Liver (tissue), 9 donors: ENCODE results near the gene CENPX. TPM values are rescaled to one million over a fixed set of nuclear protein-coding genes. Genes with fewer than 3 reads are reported as not detected.

Experiments
- DNase-seq: peaks from one replicate; pipeline ENCODE4 v3.0.0-alpha.2; 2017; ENCODE audit warnings: low spot score
- H3K27ac ChIP-seq, 2 donors: one replicate each; pipeline ENCODE4 v1.7.0; 2013; ENCODE audit warnings: inconsistent platforms in 2 of 2, low read length in 2 of 2, control low read depth in 1 of 2, low read depth in 1 of 2, mild to moderate bottlenecking in 1 of 2
- H3K27me3 ChIP-seq, 4 donors: one replicate each; pipeline versions ENCODE4 v1.6.1 to v1.7.0; 2013; ENCODE audit warnings: low read length in 3 of 4, inconsistent platforms in 1 of 4, mild to moderate bottlenecking in 1 of 4, moderate library complexity in 1 of 4; ENCODE audit not compliant: control insufficient read depth in 4 of 4, insufficient read depth in 4 of 4
- H3K36me3 ChIP-seq, 4 donors: one replicate each; pipeline versions ENCODE4 v1.6.1 to v1.7.0; 2013; ENCODE audit warnings: low read length in 3 of 4, mild to moderate bottlenecking in 3 of 4, low read depth in 1 of 4, moderate library complexity in 1 of 4; ENCODE audit not compliant: control insufficient read depth in 4 of 4, insufficient read depth in 3 of 4
- H3K4me1 ChIP-seq, 4 donors: one replicate each; pipeline versions ENCODE4 v1.6.1 to v1.7.0; 2013; ENCODE audit warnings: low read length in 3 of 4, mild to moderate bottlenecking in 3 of 4, moderate library complexity in 1 of 4; ENCODE audit not compliant: control insufficient read depth in 4 of 4, insufficient read depth in 4 of 4
- H3K4me3 ChIP-seq, 3 donors: one replicate each; pipeline versions ENCODE4 v1.6.1 to v1.7.0; 2013; ENCODE audit warnings: low read length in 3 of 3, control low read depth in 1 of 3, low read depth in 1 of 3, mild to moderate bottlenecking in 1 of 3
- H3K9ac ChIP-seq, 2 donors: one replicate each; pipeline ENCODE4 v1.7.0; 2013; ENCODE audit warnings: low read length in 2 of 2, mild to moderate bottlenecking in 2 of 2, moderate library complexity in 2 of 2, control low read depth in 1 of 2, low read depth in 1 of 2
- H3K9me3 ChIP-seq, 4 donors: one replicate each; pipeline versions ENCODE4 v1.6.1 to v1.7.0; 2013; ENCODE audit warnings: low read length in 3 of 4; ENCODE audit not compliant: control insufficient read depth in 4 of 4
- ATF3 ChIP-seq: IDR thresholded peaks from 2 replicates; pipeline ENCODE4 v1.6.1; 2016; ENCODE audit warnings: antibody characterized with exemption
- GABPA ChIP-seq, 2 donors: IDR thresholded peaks in 1 of 2; conservative IDR thresholded peaks in 1 of 2; 2 replicates each; pipeline ENCODE4 v1.6.1; 2016; ENCODE audit warnings: antibody characterized with exemption in 2 of 2, mild to moderate bottlenecking in 1 of 2, moderate library complexity in 1 of 2
- NR2F2 ChIP-seq: IDR thresholded peaks from 2 replicates; pipeline ENCODE4 v1.6.1; 2016; ENCODE audit warnings: antibody characterized with exemption
- RAD21 ChIP-seq, 2 donors: IDR thresholded peaks; 2 replicates each; pipeline ENCODE4 v1.6.1; 2016; ENCODE audit warnings: antibody characterized with exemption in 2 of 2, mild to moderate bottlenecking in 2 of 2
- REST ChIP-seq: IDR thresholded peaks from 2 replicates; pipeline ENCODE4 v1.6.1; 2016; ENCODE audit warnings: antibody characterized with exemption, mild to moderate bottlenecking
- ZBTB33 ChIP-seq: IDR thresholded peaks from 2 replicates; pipeline ENCODE4 v1.6.1; 2016; ENCODE audit warnings: antibody characterized with exemption
- WGBS: extraction: QIAGEN DNeasy Blood & Tissue Kit; methylation state at CpG from one replicate; pipeline ENCODE4 v1.1.7; 2013; 5-methylcytosine and 5-hydroxymethylcytosine counted together
- polyA plus RNA-seq, 2 donors: library from polyadenylated mRNA; stranded (reverse) in 1 of 2; unstranded in 1 of 2; fragments of 200-250 nt in 1 of 2; fragments of >200 nt in 1 of 2; fragmentation: Nextera tagmentation in 1 of 2; extraction: Ambion mirVana in 1 of 2; gene quantifications; one replicate each; pipeline versions ENCODE4 v1.2.1 to v1.2.3, GENCODE V29; 2013 to 2015
- total RNA-seq, 2 donors: library from RNA; depleted of rRNA; stranded (reverse); fragments of >200 nt; gene quantifications; one replicate each; pipeline ENCODE4 v1.2.3, GENCODE V29; 2014
- donor health status: healthy.
- donor health status: healthy.
- donor health status: healthy.
- donor health status: healthy.
- donor health status: healthy.

Gene CENPX
- total and polyA plus RNA-seq, 4 donors = 22.5 to 83.9 (median 44.9) TPM

- TF ChIP-seq ZBTB33 (no peak), NR2F2 (no peak)
These were observed 40.3 kb upstream of the CENPX start (continued) for GRCh38 chr17:82062984-82063368.

- peaks cover 6 to 55% (median 20%) of the 10 kb centered on the region in 4 donors for H3K36me3 ChIP-seq
- no peak for DNase-seq
These were observed 39.7 kb upstream of the CENPX start for GRCh38 chr17:82062076-82062983.

More at GRCh38 chr17:82062076-82062983, 39.7 kb upstream of the CENPX start:
- no peak overlapping the region for H3K9ac ChIP-seq
- no peak overlapping the region for H3K27ac ChIP-seq
- H3K4me3 ChIP-seq = no peak overlapping the region
- WGBS = 83% methylated on average over 24 of the region's 24 CpGs
- H3K4me1 ChIP-seq = peaks cover 8 to 32% (median 24%) of the 10 kb centered on the region in 4 donors
- TF ChIP-seq RAD21 (IDR thresholded peaks at IDR 0.05) = peak in 1 of 2 donors; percentile 11
- TF ChIP-seq GABPA (IDR thresholded peaks at IDR 0.05 in 1 of 2, conservative IDR thresholded peaks at IDR 0.05 in 1 of 2) = no peak
- no peak for TF ChIP-seq REST
- no peak for TF ChIP-seq ATF3
- H3K9me3 ChIP-seq = no peaks in the 10 kb centered on the region
- H3K27me3 ChIP-seq = no peaks in the 10 kb centered on the region
